ENCODE measurements around the gene NLGN3.

The NLGN3 gene

DNA sequence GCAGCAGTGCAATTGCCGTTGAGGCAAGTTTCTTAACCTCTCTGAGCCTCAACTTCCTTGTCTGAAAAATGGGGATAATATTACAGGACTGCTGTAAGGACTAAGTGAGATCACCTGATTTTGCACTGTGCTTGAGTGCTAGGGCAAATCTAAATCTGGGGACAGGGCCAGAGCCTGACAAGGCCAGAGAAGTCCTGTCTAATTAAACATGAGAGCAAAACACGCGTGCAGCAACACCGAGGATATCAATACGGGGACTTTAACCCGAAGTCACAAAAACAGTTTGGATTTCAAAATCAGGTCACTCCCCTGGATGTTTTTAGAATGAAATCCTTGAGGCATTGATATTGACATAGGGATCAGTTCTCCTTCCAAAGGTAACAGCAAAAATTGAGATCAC lies 72.7 kb downstream of the NLGN3 start:
- no peak for DNase-seq
